Measurements from ENCODE around the gene C1orf226.

C1orf226 gene

GRCh38 chr1:162386292-162387225 lies 5.0 kb downstream of the C1orf226 start:
- DNase-seq (ENCODE audit: low read depth), result no peak
- H3K4me3 ChIP-seq (ENCODE audit: low read length), result no peak overlapping the region
- no peak for TF ChIP-seq CTCF (IDR thresholded peaks at IDR 0.05; ENCODE audit: insufficient read depth, low read depth, low read length, missing control alignments)

DNA sequence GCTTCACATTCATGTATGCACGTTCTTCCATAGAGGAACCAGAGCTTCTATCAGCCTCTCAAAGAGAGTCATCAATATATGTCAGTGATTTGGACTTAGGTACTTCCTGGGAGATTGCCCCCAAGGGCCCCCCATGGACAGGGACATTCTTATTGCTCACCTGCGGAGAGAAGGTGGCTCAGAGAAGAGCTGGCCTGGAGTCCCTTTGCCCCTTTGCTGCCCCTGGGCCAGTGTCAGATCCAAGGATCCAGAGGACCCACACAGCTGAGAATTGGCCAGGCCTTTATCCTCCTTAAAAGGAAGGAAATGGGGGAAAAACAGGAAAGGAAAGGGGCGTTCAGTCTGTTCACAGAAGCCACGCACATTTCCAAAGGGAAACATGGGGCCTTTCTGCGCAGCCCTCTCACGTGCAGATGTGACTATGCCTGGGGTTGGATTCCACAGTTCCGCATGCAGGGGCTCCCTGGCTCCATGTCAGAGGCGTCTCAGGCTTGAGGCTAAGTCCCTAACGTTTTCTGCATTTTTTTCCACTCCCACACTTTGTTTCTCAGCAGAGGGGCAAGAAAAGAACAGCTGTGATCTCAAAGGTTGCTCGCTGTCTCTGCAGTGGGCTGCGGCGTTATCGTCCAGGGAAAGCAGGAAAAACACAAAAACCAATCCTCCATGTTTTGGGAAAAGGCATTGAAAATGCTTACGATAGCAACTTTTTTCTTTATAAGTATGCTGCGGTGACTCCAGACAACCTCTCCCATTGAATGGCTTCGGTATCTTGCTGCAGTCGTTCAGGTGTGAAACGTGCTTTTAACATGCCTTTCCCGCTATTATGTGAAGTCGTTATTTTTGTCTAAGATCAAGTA lies 5.9 kb downstream of the C1orf226 start:
- DNase-seq (ENCODE audit: low read depth), result no peak
- no peak for TF ChIP-seq CTCF (IDR thresholded peaks at IDR 0.05; ENCODE audit: insufficient read depth, low read depth, low read length, missing control alignments)
- H3K4me3 ChIP-seq (ENCODE audit: low read length), result no peak overlapping the region

- TF ChIP-seq CTCF (IDR thresholded peaks at IDR 0.05; ENCODE audit: insufficient read depth, low read depth, low read length, missing control alignments), result no peak
- no peak for DNase-seq (ENCODE audit: low read depth)
- no peak overlapping the region for H3K4me3 ChIP-seq (ENCODE audit: low read length)
Measured at GRCh38 chr1:162388083-162388594, 6.6 kb downstream of the C1orf226 start.

DNA sequence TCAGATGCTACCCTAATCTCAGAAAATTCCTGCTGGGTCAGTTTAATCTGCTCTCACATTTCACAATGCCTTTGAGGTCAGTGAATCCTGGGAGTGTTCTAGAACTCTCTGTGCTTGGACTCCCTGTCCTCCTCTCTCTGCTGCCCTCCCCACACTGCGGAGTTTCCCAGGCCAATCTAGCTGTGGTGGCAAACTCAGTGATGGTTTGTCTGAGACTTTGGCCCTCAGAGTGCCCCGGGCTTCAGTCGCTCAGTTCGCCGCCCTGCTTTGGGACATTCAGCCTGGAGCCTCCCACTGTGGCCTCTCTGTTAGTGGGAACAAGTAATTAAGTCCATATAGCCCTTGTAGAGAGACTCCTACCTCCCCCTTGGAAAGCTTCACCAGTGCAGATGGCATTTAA lies 7.1 kb downstream of the C1orf226 start:
- no peak for TF ChIP-seq CTCF (IDR thresholded peaks at IDR 0.05; ENCODE audit: insufficient read depth, low read depth, low read length, missing control alignments)
- DNase-seq (ENCODE audit: low read depth), result no peak
- no peak overlapping the region for H3K4me3 ChIP-seq (ENCODE audit: low read length)

GRCh38 chr1:162389021-162389818 lies 7.7 kb downstream of the C1orf226 start:
- H3K4me3 ChIP-seq (ENCODE audit: low read length), result no peak overlapping the region
- TF ChIP-seq CTCF (IDR thresholded peaks at IDR 0.05; ENCODE audit: insufficient read depth, low read depth, low read length, missing control alignments), result no peak
- peak; percentile 57 for DNase-seq (ENCODE audit: low read depth)

GRCh38 chr1:162389971-162390370 lies 8.4 kb downstream of the C1orf226 start:
- H3K4me3 ChIP-seq (ENCODE audit: low read length), result no peak overlapping the region
- no peak for TF ChIP-seq CTCF (IDR thresholded peaks at IDR 0.05; ENCODE audit: insufficient read depth, low read depth, low read length, missing control alignments)
- DNase-seq (ENCODE audit: low read depth), result no peak

All from epithelial cell of esophagus (primary cell).